ENCODE measurements around the gene TPBGL.

GRCh38 chr11:75273411-75274391, 33.1 kb downstream of the TPBGL start:
- TF ChIP-seq CTCF (IDR thresholded peaks at IDR 0.05) (no peak), POLR2A (IDR thresholded peaks at IDR 0.05) (no peak)
